NB4 (cell line): Measurements from ENCODE around the gene TOP1.

Experiments used
- DNase-seq: peaks from one replicate; pipeline ENCODE4 v3.0.0; 2010; ENCODE audit warnings: low read depth
- H3K4me3 ChIP-seq: one replicate; pipeline ENCODE4 v1.5.1; 2011; ENCODE audit warnings: mild to moderate bottlenecking, low read depth, low read length, moderate library complexity
- CTCF ChIP-seq: IDR thresholded peaks from one replicate; pipeline ENCODE4 v1.5.1; 2012; ENCODE audit warnings: low read depth, low read length
- MAX ChIP-seq: IDR thresholded peaks from 2 replicates; pipeline ENCODE4 v1.6.1; 2011; ENCODE audit warnings: low read depth, low read length
- MYC ChIP-seq: IDR thresholded peaks from 2 replicates; pipeline ENCODE4 v1.6.1; 2011; ENCODE audit warnings: low read depth, low read length
- POLR2A ChIP-seq: IDR thresholded peaks from 2 replicates; pipeline ENCODE4 v1.6.1; 2011; ENCODE audit warnings: mild to moderate bottlenecking; ENCODE audit not compliant: insufficient read length; ENCODE audit errors: extremely low read depth

TOP1 gene

DNA sequence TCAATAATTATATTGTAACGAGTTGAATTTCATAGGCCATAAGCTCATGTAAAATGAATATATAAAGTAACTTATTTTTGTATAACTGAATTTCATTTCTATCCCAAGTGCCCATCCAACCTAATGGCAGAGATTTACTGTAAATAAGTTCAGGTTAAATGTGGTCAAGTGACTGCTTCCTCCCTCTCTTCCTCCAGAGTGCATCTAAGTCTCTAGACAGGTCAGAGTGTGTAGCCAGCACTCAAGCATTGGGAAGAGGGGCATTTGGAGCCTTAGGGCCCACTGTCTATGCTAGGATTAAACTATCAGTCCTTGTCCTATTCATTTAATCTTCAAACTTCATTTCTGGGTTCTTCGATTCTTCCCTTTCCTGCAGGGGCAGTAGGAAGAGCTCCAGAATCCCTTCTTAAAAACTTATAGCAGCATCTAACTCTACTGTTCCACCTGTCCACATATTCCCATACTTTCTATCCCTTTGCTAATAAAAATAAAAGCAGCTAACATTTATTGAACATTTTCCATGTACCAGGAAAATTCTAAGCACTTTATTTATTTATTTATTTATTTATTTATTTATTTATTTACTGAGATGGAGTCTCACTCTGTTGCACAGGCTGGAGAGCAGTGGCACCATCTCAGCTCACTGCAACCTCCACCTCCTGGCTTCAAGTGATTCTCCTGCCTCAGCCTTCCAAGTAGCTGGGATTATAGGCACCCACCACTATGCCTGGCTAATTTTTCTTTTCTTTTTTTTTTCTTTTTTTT lies 36.1 kb upstream of the TOP1 start:
- no peak for TF ChIP-seq MYC
- no peak for TF ChIP-seq MAX
- TF ChIP-seq POLR2A, result no peak
- no peak for TF ChIP-seq CTCF
- H3K4me3 ChIP-seq, result no peak overlapping the region
- peak; percentile 16 for DNase-seq

DNA sequence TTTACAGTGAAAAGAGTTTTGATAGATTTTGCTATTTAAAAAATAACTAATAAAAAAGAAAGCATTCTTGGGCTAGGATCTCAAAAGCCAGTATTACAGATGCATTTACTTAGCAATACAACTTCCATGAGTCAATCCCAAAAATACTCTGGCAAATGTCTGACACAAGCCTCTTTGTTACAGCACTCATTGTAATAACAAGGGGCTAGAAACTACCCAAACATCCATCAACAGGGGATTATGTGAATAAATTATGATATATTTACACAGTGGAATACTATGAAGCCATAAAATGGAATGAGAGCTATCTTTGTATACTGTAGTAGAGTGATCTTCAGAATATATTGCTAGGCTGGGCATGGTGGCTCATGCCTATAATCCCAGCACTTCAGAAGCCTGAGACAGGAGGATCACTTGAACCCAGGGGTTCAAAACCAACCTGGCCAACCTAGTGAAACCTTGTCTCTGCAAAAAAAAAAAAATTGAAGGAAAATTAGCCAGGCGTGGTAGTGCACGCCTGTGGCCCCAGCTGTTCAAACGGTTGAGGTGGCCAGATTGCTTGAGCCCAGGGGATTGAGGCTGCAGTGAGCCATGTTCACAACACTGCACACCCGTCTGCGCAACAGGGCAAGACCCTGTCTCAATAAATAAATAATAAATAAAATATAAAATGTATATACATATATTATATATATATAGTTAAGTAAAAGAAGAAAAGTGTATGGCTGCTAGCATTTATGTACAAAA lies 34.7 kb upstream of the TOP1 start:
- no peak overlapping the region for H3K4me3 ChIP-seq
- no peak for TF ChIP-seq MAX
- TF ChIP-seq MYC, result no peak
- no peak for TF ChIP-seq CTCF
- TF ChIP-seq POLR2A, result no peak
- DNase-seq, result no peak

GRCh38 chr20:40996326-40996725 lies 32.3 kb upstream of the TOP1 start:
- DNase-seq, result no peak

DNA sequence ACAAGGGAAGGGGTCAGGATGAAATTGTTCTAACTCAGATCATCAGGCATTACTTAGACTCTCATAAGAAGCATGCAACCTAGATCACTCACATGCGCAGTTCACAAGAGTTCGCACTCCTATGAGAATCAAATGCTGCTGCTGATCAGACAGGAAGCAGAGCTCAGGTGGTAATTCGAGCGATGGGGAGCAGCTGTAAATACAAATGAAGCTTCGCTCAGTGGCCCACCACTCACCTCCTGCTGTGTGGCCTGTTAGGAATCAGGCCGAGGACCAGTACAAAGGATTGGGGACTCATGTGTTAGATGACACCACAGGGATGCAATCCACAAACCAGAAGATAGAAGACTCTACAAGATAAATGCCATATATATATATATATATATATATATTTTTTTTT lies 31.5 kb upstream of the TOP1 start:
- TF ChIP-seq MYC, result no peak
- no peak for TF ChIP-seq MAX
- no peak for TF ChIP-seq CTCF
- TF ChIP-seq POLR2A, result no peak
- no peak overlapping the region for H3K4me3 ChIP-seq
- DNase-seq, result no peak

More at GRCh38 chr20:40996326-40996725, 32.3 kb upstream of the TOP1 start:
- TF ChIP-seq POLR2A (no peak), MYC (no peak), MAX (no peak), CTCF (no peak)
- no peak overlapping the region for H3K4me3 ChIP-seq

DNA sequence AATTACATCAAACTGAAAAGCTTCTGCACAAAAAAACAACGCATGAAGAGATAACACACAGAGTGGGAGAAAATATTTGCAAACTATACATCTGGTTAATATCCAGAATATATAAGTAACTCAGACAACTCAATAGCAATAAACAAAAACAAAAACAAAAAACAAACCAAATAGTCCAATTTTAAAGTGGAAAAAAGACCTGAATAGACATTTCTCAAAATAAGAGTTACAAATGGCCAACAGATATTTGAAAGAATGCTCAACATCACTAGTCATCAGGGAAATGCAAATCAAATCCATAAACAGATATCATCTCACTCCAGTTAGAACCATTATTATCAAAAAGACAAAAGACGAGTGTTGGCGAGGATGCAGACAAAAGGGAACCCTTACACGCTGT lies 28.8 kb upstream of the TOP1 start:
- no peak overlapping the region for H3K4me3 ChIP-seq
- TF ChIP-seq POLR2A (no peak), CTCF (no peak), MAX (no peak), MYC (no peak)
- DNase-seq, result no peak
